AG09309 (cell line): Measurements from ENCODE around the gene IQCE.

Experiments used
- DNase-seq: peaks from one replicate; pipeline ENCODE4 v3.0.0-alpha.2; 2010; ENCODE audit warnings: low read depth
- H3K4me3 ChIP-seq: 2 replicates; pipeline ENCODE4 v1.5.1; 2011; ENCODE audit warnings: mild to moderate bottlenecking, low read depth, low read length, moderate library complexity; ENCODE audit not compliant: control insufficient read depth
- TF ChIP-seq, protein P1 (sequence below): IDR thresholded peaks from 2 replicates; pipeline ENCODE4 v1.5.1; 2011; ENCODE audit warnings: mild to moderate bottlenecking, low read depth, low read length, inconsistent platforms; ENCODE audit not compliant: insufficient read depth, control insufficient read depth; ENCODE audit errors: missing control alignments

Gene IQCE

GRCh38 chr7:2647594-2648172 lies 88.9 kb downstream of the IQCE start:
- H3K4me3 ChIP-seq: no peak overlapping the region
- TF ChIP-seq, protein P1, sequence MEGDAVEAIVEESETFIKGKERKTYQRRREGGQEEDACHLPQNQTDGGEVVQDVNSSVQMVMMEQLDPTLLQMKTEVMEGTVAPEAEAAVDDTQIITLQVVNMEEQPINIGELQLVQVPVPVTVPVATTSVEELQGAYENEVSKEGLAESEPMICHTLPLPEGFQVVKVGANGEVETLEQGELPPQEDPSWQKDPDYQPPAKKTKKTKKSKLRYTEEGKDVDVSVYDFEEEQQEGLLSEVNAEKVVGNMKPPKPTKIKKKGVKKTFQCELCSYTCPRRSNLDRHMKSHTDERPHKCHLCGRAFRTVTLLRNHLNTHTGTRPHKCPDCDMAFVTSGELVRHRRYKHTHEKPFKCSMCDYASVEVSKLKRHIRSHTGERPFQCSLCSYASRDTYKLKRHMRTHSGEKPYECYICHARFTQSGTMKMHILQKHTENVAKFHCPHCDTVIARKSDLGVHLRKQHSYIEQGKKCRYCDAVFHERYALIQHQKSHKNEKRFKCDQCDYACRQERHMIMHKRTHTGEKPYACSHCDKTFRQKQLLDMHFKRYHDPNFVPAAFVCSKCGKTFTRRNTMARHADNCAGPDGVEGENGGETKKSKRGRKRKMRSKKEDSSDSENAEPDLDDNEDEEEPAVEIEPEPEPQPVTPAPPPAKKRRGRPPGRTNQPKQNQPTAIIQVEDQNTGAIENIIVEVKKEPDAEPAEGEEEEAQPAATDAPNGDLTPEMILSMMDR: no peak
- DNase-seq: no peak

DNA sequence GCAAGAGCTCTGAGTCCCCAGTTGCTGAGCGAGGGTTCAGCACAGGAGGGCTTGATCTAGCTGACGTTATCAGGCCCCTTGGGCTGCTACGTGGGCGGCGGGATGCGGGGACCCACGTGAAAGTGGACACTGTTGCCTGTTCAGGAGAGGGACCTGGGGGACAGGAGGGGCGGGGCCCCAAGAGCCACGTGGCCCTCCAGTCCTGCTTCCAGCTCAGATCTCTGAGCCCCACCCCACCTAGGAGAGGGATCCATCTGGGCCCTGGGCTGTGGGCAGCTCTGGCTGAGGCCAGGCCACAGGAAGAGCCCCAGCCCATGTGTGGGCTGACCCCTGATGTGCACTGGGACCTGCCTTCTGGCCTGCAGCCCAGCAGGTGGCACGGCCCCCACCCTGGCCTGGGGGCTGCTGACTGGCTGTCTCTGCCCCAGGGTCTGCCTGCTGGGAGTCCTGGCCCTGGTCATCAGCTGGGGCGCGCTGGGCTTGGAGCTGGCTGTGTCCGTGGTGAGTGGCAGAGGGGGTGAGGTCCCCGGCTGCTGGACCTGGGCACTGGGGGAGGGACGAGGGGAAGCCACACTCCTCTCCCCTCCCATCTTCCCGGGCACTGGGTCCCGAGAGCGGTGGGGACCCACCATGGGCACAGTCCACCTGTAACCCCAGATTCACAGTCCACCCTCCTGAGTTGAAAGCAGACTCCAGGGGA lies 90.5 kb downstream of the IQCE start:
- DNase-seq: no peak
- H3K4me3 ChIP-seq: no peak overlapping the region
- TF ChIP-seq, protein P1: no peak

DNA sequence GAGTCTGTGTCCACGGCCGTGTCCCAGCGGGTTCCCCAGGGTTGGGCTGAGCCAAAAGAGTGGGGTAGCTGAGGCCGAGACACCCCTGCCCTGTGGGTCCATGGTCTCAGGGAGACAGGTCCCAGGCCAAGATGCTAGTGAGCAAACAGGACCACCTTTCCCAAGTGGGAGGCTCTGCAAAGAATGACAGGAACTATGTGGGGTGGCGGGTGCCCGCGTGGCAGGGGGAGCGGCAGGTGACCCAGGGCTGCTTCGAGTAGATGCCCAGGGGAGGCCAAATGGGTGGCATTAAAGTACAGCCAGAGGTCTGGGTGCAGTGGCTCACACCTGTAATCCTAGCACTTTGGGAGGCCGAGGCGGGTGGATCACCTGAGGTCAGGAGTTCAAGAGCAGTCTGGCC lies 91.2 kb downstream of the IQCE start:
- H3K4me3 ChIP-seq: no peak overlapping the region
- no peak for DNase-seq
- TF ChIP-seq, protein P1: no peak

GRCh38 chr7:2650451-2650850 lies 91.7 kb downstream of the IQCE start:
- no peak overlapping the region for H3K4me3 ChIP-seq
- TF ChIP-seq, protein P1: no peak
- DNase-seq: no peak

DNA sequence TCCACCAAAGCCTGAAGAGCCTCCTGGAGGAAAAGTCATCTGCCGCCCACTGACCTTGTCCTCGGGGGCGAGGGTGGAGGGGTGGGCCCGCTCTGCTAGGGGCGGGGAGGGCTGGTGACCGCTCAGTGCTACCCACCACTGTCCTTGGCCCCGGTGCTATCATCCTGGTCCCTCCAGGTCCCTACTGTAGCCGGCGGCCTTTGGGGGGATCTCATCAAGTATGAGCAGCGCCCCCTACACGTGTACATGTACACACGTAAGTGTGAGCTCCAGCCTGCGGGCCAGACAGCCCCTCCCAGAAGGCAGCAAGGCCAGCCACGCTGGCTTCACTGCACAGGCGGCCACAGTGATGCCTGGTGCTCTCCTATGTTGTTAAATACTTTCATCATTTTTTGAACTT lies 92.6 kb downstream of the IQCE start:
- TF ChIP-seq, protein P1: no peak
- no peak for DNase-seq
- H3K4me3 ChIP-seq: no peak overlapping the region

DNA sequence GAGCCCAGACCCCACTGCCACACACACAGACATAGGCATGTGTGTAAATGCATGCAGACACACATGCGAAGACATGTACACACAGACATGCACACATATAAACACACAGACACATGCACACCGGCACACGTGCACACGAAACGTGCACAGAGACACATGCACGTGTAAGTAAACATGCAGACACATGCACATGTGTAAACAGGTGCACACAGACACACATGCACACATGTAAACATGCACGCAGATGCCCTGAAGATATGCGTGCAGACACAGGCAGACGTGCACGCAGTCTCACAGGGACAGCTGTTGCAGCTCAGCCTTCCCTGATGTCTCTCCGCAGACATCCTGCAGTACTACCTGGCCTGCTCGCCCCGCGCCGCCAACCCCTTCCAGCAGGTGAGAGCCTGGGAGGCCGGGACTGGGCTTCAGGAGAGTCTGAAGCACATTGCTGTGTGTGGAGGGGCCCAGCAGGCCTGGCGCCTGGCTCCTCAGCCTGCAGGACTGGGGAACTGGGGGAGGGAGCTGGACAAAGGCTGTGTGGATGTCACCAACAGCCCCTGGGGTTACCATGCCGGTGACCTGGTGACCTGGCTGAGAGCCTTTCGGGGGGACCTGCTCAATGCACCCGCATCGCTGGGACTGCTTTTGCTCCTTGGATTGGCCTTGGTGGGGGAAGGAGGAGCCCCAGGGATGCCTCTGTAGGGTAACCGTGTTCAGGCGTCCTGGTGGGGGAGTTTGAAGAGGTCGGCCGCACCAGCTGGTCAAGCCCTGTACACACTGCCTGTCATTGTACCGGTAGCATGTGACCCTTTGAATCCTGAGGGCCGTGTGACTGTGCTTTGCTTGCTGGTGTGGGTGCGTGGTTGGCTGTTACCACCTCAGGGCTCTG lies 93.3 kb downstream of the IQCE start:
- DNase-seq: no peak
- TF ChIP-seq, protein P1: no peak
- H3K4me3 ChIP-seq: no peak overlapping the region
